Measurements from ENCODE around the gene TRAK1. TPM values are rescaled to one million over a fixed set of nuclear protein-coding genes. Genes with fewer than 3 reads are reported as not detected.
A peak's percentile ranks its signal among the peaks of the same experiment; 100 is the strongest.

The TRAK1 gene
- polyA plus RNA-seq, 3 donors, result 6.6 to 40.8 (median 7.0) TPM

DNA sequence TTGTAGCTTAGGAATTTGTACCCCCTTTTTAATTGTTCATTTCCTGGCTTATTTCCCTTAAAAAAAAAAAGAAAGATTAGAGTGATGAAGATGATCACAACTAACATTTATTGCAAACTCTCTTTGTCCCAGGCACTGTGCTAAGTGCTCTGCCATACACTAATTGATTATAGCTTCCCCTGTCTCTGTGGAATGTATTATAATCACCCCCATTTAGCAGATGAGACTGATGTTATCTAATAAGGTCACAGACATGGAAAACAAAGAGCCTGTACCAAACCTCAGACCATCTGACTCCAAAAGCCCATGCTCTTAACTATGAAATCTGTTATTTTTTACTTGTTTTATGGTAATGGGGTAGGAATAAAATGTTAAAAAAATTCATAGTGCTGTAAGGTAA, 53.1 kb downstream of the TRAK1 start:
- Histone ChIP-seq H4K20me1 (ENCODE audit: insufficient read depth, low read length) (peaks cover 89% of the 10 kb centered on the region), H3K4me2 (replicated peaks; ENCODE audit: extremely low read depth, low read length, poor library complexity, severe bottlenecking) (no peak overlapping the region), H3K27me3 (ENCODE audit: control insufficient read depth in 2 of 2, insufficient read depth in 2 of 2, low read length in 2 of 2) (no peaks in the 10 kb centered on the region), H3K4me3 (replicated peaks in 1 of 3; ENCODE audit: low read depth in 2 of 3, low read length in 3 of 3) (no peak overlapping the region), H2AFZ (ENCODE audit: insufficient read depth, low read depth, low read length, poor library complexity, severe bottlenecking) (no peak overlapping the region), H3K36me3 (replicated peaks in 1 of 2; ENCODE audit: control insufficient read depth in 1 of 2, insufficient read depth in 2 of 2, low read length in 2 of 2) (peaks cover 5 to 11% of the 10 kb centered on the region in 2 donors), H3K79me2 (ENCODE audit: insufficient read depth, low read length) (peaks cover 17% of the 10 kb centered on the region), H3K9ac (ENCODE audit: insufficient read depth, low read length, poor library complexity, severe bottlenecking) (no peak overlapping the region), H3K9me3 (replicated peaks in 1 of 2; ENCODE audit: control insufficient read depth in 1 of 2, insufficient read depth in 1 of 2, low read length in 2 of 2) (no peaks in the 10 kb centered on the region), H3K4me1 (ENCODE audit: control insufficient read depth in 1 of 2, insufficient read depth in 2 of 2, low read length in 2 of 2) (no peaks in the 10 kb centered on the region), H3K27ac (ENCODE audit: low read depth in 1 of 2, low read length in 2 of 2) (no peak overlapping the region)
- Mint-ChIP-seq H3K27ac (no peak overlapping the region), H3K36me3 (peaks cover 14 to 30% of the 10 kb centered on the region in 2 donors), H3K9me3 (no peaks in the 10 kb centered on the region), H3K4me3 (no peak overlapping the region), H3K27me3 (ENCODE audit: low read depth in 3 of 3) (peaks cover 0 to 1% (median 0%) of the 10 kb centered on the region in 3 donors), H3K4me1 (peaks cover 17% of the 10 kb centered on the region)
- intact Hi-C loops (cut with micrococcal nuclease), result no loop called here
- DNase-seq, result no peak
- TF ChIP-seq, protein P1, sequence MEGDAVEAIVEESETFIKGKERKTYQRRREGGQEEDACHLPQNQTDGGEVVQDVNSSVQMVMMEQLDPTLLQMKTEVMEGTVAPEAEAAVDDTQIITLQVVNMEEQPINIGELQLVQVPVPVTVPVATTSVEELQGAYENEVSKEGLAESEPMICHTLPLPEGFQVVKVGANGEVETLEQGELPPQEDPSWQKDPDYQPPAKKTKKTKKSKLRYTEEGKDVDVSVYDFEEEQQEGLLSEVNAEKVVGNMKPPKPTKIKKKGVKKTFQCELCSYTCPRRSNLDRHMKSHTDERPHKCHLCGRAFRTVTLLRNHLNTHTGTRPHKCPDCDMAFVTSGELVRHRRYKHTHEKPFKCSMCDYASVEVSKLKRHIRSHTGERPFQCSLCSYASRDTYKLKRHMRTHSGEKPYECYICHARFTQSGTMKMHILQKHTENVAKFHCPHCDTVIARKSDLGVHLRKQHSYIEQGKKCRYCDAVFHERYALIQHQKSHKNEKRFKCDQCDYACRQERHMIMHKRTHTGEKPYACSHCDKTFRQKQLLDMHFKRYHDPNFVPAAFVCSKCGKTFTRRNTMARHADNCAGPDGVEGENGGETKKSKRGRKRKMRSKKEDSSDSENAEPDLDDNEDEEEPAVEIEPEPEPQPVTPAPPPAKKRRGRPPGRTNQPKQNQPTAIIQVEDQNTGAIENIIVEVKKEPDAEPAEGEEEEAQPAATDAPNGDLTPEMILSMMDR (IDR thresholded peaks at IDR 0.05), result no peak

DNA sequence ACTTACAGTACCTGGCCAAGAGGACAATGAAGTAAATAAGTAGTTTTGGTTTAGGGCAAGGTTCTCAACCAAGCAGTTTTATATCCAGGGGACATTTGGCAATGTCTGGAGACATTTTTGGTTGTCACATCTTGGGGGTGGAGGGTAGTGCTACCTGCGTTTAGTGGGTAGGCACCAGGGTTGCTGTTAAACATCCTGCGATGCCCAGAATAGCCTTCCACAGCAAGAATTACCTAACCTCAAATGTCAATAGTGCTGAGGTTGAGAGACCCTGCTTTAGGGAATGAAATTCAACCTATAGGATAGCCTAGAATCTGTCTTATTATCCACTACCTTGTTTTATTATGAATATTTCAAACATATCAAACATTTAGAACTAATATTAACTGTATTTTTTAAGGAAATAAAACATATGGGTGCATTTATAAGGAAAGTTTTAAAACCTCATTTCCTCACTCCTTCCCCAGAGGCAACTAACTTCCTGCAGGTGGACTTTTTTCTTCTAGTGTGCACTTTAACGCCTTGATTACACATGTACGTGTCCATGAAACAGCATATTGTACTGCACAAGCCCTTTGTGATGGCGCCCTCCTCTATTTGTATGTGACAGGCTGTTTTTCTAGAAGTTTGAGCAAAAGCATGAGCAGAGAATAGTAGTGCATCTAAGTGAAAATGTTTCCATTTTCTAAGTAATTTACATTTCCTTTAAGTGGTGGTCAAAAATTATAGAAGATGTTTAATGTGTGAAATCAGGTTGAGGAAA, 57.1 kb downstream of the TRAK1 start:
- Histone ChIP-seq H3K27ac (ENCODE audit: low read depth in 1 of 2, low read length in 2 of 2) (no peak overlapping the region), H3K36me3 (replicated peaks in 1 of 2; ENCODE audit: control insufficient read depth in 1 of 2, insufficient read depth in 2 of 2, low read length in 2 of 2) (no peaks in the 10 kb centered on the region), H3K79me2 (ENCODE audit: insufficient read depth, low read length) (peaks cover 27% of the 10 kb centered on the region), H3K4me3 (replicated peaks in 1 of 3; ENCODE audit: low read depth in 2 of 3, low read length in 3 of 3) (no peak overlapping the region), H3K27me3 (ENCODE audit: control insufficient read depth in 2 of 2, insufficient read depth in 2 of 2, low read length in 2 of 2) (no peaks in the 10 kb centered on the region), H3K9me3 (replicated peaks in 1 of 2; ENCODE audit: control insufficient read depth in 1 of 2, insufficient read depth in 1 of 2, low read length in 2 of 2) (no peaks in the 10 kb centered on the region), H3K9ac (ENCODE audit: insufficient read depth, low read length, poor library complexity, severe bottlenecking) (no peak overlapping the region), H4K20me1 (ENCODE audit: insufficient read depth, low read length) (peaks cover 92% of the 10 kb centered on the region), H3K4me2 (replicated peaks; ENCODE audit: extremely low read depth, low read length, poor library complexity, severe bottlenecking) (no peak overlapping the region), H2AFZ (ENCODE audit: insufficient read depth, low read depth, low read length, poor library complexity, severe bottlenecking) (no peak overlapping the region), H3K4me1 (ENCODE audit: control insufficient read depth in 1 of 2, insufficient read depth in 2 of 2, low read length in 2 of 2) (peaks cover 4 to 17% of the 10 kb centered on the region in 2 donors)
- Mint-ChIP-seq H3K36me3 (peaks cover 14 to 18% of the 10 kb centered on the region in 2 donors), H3K4me3 (no peak overlapping the region), H3K4me1 (peaks cover 35% of the 10 kb centered on the region), H3K27me3 (ENCODE audit: low read depth in 3 of 3) (peaks cover 0 to 1% (median 0%) of the 10 kb centered on the region in 3 donors), H3K27ac (peak overlapping the region in 2 of 7 donors; percentile 0 to 13), H3K9me3 (no peaks in the 10 kb centered on the region)
- intact Hi-C loops (cut with micrococcal nuclease), result no loop called here
- TF ChIP-seq, protein P1 (IDR thresholded peaks at IDR 0.05), result no peak
- DNase-seq, result no peak
- no CpG with 5 or more reads among the region's 5 CpGs for WGBS (ENCODE audit: insufficient coverage)

Data from CD14-positive monocyte (primary cell).